OCI-LY7 (cell line): ENCODE results near the gene PSPH. TPM values are rescaled to one million over a fixed set of nuclear protein-coding genes. Genes with fewer than 3 reads are reported as not detected.
"Not testable (repeated sequence)": the region's sequence is repeated elsewhere in the genome, so short reads cannot be mapped to it uniquely, and the experiment has no call there.

Source experiments
- Bru-seq: library from RNA; stranded (reverse); fragments of 400-500 nt; gene quantifications from one replicate; lab custom pipeline; 2021; lab: Mats Ljungman, UMichigan
- BruChase-seq, 2 experiments: library from RNA; stranded (reverse); fragments of 400-500 nt; gene quantifications; one replicate each; lab custom pipeline; 2021; lab: Mats Ljungman, UMichigan
- BruUV-seq: library from RNA; stranded (reverse); fragments of 400-500 nt; replicated peaks from 2 replicates; lab custom pipeline; 2021; lab: Mats Ljungman, UMichigan
- CTCF ChIA-PET: fragments of 300-600 bp; sonication (Branson Sonifier 250); formaldehyde crosslinking; loops from one replicate; lab custom pipeline; 2022; ENCODE audit warnings: antibody characterized with exemption; ENCODE audit not compliant: unreplicated experiment; lab: Charles Lee
- POLR2A ChIA-PET: fragments of 300-600 bp; sonication (Branson Sonifier 250); formaldehyde crosslinking; loops from one replicate; lab custom pipeline; 2022; ENCODE audit warnings: antibody characterized with exemption; lab: Charles Lee
- DNase-seq: peaks from one replicate; pipeline ENCODE4 v3.0.0-alpha.2; 2015; ENCODE audit warnings: low spot score
- H2AFZ ChIP-seq: fragments of 200-600 bp; sonication (generic), shearing (Covaris generic); 2 replicates; pipeline ENCODE4 v1.6.1; 2014; ENCODE audit warnings: mild to moderate bottlenecking, antibody characterized with exemption, low read length, moderate library complexity
- H3K27ac ChIP-seq: fragments of 200-600 bp; sonication (generic); 2 replicates; pipeline ENCODE4 v1.5.1; 2014; ENCODE audit warnings: mixed run types, low read depth, mild to moderate bottlenecking, moderate library complexity, low read length, inconsistent platforms; ENCODE audit not compliant: poor library complexity, severe bottlenecking
- H3K36me3 ChIP-seq: fragments of 200-600 bp; sonication (generic); 2 replicates; pipeline ENCODE4 v1.6.1; 2014; ENCODE audit warnings: mild to moderate bottlenecking, antibody characterized with exemption, low read length, moderate library complexity, mixed read lengths; ENCODE audit not compliant: insufficient read depth
- H3K4me1 ChIP-seq: fragments of 200-600 bp; sonication (generic); 2 replicates; pipeline ENCODE4 v1.5.1; 2014; ENCODE audit warnings: mild to moderate bottlenecking, low read length; ENCODE audit not compliant: insufficient read depth, poor library complexity, severe bottlenecking
- H3K4me2 ChIP-seq: fragments of 200-600 bp; sonication (generic); 2 replicates; pipeline ENCODE4 v1.6.1; 2014; ENCODE audit warnings: mild to moderate bottlenecking, low read length
- H3K4me3 ChIP-seq: fragments of 200-600 bp; sonication (generic); 2 replicates; pipeline ENCODE4 v1.5.1; 2014; ENCODE audit warnings: mild to moderate bottlenecking, low read depth, low read length; ENCODE audit not compliant: poor library complexity, severe bottlenecking
- H3K79me2 ChIP-seq: fragments of 200-600 bp; sonication (generic); 2 replicates; pipeline ENCODE4 v1.6.1; 2016; ENCODE audit warnings: low read depth, mild to moderate bottlenecking, low read length, moderate library complexity, mixed read lengths; ENCODE audit not compliant: insufficient read depth
- H3K9me2 ChIP-seq: fragments of 200-600 bp; sonication (generic); 2 replicates; pipeline ENCODE4 v1.6.1; 2016; ENCODE audit warnings: mild to moderate bottlenecking, low read length, mixed read lengths; ENCODE audit not compliant: insufficient read depth
- H3K9me3 ChIP-seq: fragments of 200-600 bp; sonication (generic); 2 replicates; pipeline ENCODE4 v1.6.1; 2014; ENCODE audit warnings: mild to moderate bottlenecking, mixed run types, low read length, mixed read lengths
- H4K20me1 ChIP-seq: fragments of 200-600 bp; sonication (generic); 2 replicates; pipeline ENCODE4 v1.6.1; 2014; ENCODE audit warnings: mild to moderate bottlenecking, antibody characterized with exemption, low read length, moderate library complexity, mixed read lengths; ENCODE audit not compliant: insufficient read depth
- CTCF ChIP-seq: fragments of 200-600 bp; sonication (generic); conservative IDR thresholded peaks from 2 replicates; pipeline ENCODE4 v1.5.1; 2014; ENCODE audit warnings: mild to moderate bottlenecking, antibody characterized with exemption, low read length, moderate library complexity, mixed read lengths
- EZH2phosphoT487 ChIP-seq: fragments of 200-600 bp; sonication (generic); IDR thresholded peaks from 2 replicates; pipeline ENCODE4 v1.6.1; 2018; ENCODE audit warnings: low read depth, borderline replicate concordance, mild to moderate bottlenecking, mixed run types, antibody characterized with exemption, low read length, moderate library complexity, mixed read lengths
- intact Hi-C: fragments of 100-400 bp; cut with micrococcal nuclease; formaldehyde crosslinking; loops from one replicate; pipeline ENCODE4 v1.10.0; 2022; ENCODE audit not compliant: unreplicated experiment
- long read RNA-seq: library from polyadenylated mRNA; stranded (forward); transcript quantifications from one replicate; pipeline ENCODE4 v2.0.0, GENCODE V29; 2022
- total RNA-seq, 2 experiments: library from RNA; depleted of rRNA in 1 of 2; stranded (reverse); fragments of >200 nt in 1 of 2; shearing (Covaris generic) in 1 of 2; gene quantifications; 2 replicates each; pipeline ENCODE4 v1.2.3, GENCODE V29; 2014 to 2022

Gene PSPH
- total RNA-seq (2014; rRNA removed; shearing (Covaris generic)) (62.9 and 64.7 TPM in 2 replicates), total RNA-seq (2022) (45.1 and 55.3 TPM in 2 replicates), Bru-seq, nascent RNA (percentile 65 among the genes with signal in this experiment), BruChase-seq, experiment 1, labeled RNA remaining after a 6-hour chase (percentile 80 among the genes with signal in this experiment), BruChase-seq, experiment 2, labeled RNA remaining after a 2-hour chase (percentile 74 among the genes with signal in this experiment)
- long read RNA-seq, transcript PSPH-202 (8 exons, 2,178 nt): major isoform, 14 of 78 reads
- long read RNA-seq, partial matches to known transcripts: 27 of 78 reads
- long read RNA-seq, other reads (novel, unspliced or antisense): 34 of 78 reads

GRCh38 chr7:56051339-56052191 is at the start of gene PSPH, which contains the start of gene CCT6A:
PSPH (minus strand) TSS chr7:56051444; CDS start chr7:56021212, 30,232 bp downstream.
CCT6A (plus strand) TSS chr7:56051765; CDS start chr7:56051849, 84 bp downstream.
- Histone ChIP-seq H3K79me2 (peaks cover 82% of the 10 kb centered on the region), H3K4me3 (peak within 1 kb of the TSS; percentile 100), H3K27ac (peak within 1 kb of the TSS; percentile 66), H3K9me2 (no peaks in the 10 kb centered on the region), H2AFZ (peak within 1 kb of the TSS; percentile 18; the same call in 1 of the 2 replicates), H4K20me1 (peaks cover 34% of the 10 kb centered on the region; the same call in 1 of the 2 replicates), H3K36me3 (peaks cover 47% of the 10 kb centered on the region), H3K4me2 (peak within 1 kb of the TSS; percentile 88), H3K4me1 (peaks cover 58% of the 10 kb centered on the region), H3K9me3 (no peaks in the 10 kb centered on the region)
- intact Hi-C loops: loop anchor here (1.0 to 5.0 kb wide), 6 partner anchors 13 to 519 kb away; partner anchors contain the start of genes CHCHD2, NIPSNAP2 and SUMF2
- no TSS peak for BruUV-seq
- ChIA-PET POLR2A (interaction anchor here (0.8 to 2.1 kb wide), 14 partner anchors 8 to 551 kb away, joined by 3 to 46 read pairs (median 5); partner anchors contain the start of genes CHCHD2 and SUMF2), CTCF (interaction anchor here (0.5 kb wide), 1 partner anchor 23 kb away, joined by 3 read pairs; no protein-coding TSS in a partner anchor)
- DNase-seq: peak; percentile 97
- TF ChIP-seq EZH2phosphoT487 (no peak), CTCF (no peak)

- Histone ChIP-seq H3K36me3 (peaks cover 70% of the 10 kb centered on the region), H4K20me1 (peaks cover 14% of the 10 kb centered on the region; the same call in 1 of the 2 replicates), H3K4me2 (no peak overlapping the region), H3K4me3 (no peak overlapping the region), H2AFZ (no peak overlapping the region), H3K4me1 (peaks cover 13% of the 10 kb centered on the region), H3K27ac (no peak overlapping the region), H3K9me3 (no peaks in the 10 kb centered on the region), H3K9me2 (no peaks in the 10 kb centered on the region), H3K79me2 (peaks cover 22% of the 10 kb centered on the region)
- intact Hi-C loops: no loop called here
- no peak for DNase-seq
- TF ChIP-seq EZH2phosphoT487: no peak
- no TSS peak for BruUV-seq
- CTCF ChIA-PET: no interaction called here
- POLR2A ChIA-PET: no interaction called here
Measured at GRCh38 chr7:56099653-56100052, 48.4 kb upstream of the PSPH start.

GRCh38 chr7:56098187-56099008 is 47.2 kb upstream of the PSPH start:
- DNase-seq, intact Hi-C loops, H3K4me1 ChIP-seq, H3K4me3 ChIP-seq, H3K4me2 ChIP-seq, H4K20me1 ChIP-seq, CTCF ChIA-PET, H3K9me3 ChIP-seq, BruUV-seq, H2AFZ ChIP-seq, H3K9me2 ChIP-seq, H3K27ac ChIP-seq, H3K79me2 ChIP-seq: not testable (repeated sequence)
- H3K36me3 ChIP-seq: peaks cover 58% of the 10 kb centered on the region
- POLR2A ChIA-PET: interaction anchor here (0.7 kb wide), 2 partner anchors 8 to 120 kb away, joined by 3 read pairs; no protein-coding TSS in a partner anchor
